ENCODE results near the gene SLC7A6OS. TPM values are rescaled to one million over a fixed set of nuclear protein-coding genes. Genes with fewer than 3 reads are reported as not detected.

SLC7A6OS gene
- total and polyA plus RNA-seq, 2 experiments from 2014 or later: 8.8 to 18.9 TPM

- Histone ChIP-seq H3K27me3 (no peaks in the 10 kb centered on the region), H4K20me1 (ENCODE audit: insufficient read depth, poor library complexity, severe bottlenecking) (no peaks in the 10 kb centered on the region), H3K36me3 (replicated peaks; ENCODE audit: insufficient read depth, low read depth) (no peaks in the 10 kb centered on the region), H3K4me1 (ENCODE audit: insufficient read depth) (peaks cover 22% of the 10 kb centered on the region), H3K9me3 (ENCODE audit: low read depth) (no peaks in the 10 kb centered on the region), H3K4me2 (peak overlapping the region; percentile 64), H3K4me3 (no peak overlapping the region), H2AFZ (no peak overlapping the region), H3K27ac (peak overlapping the region; percentile 87), H3K79me2 (no peaks in the 10 kb centered on the region), H3K9me2 (replicated peaks; ENCODE audit: insufficient read depth) (no peaks in the 10 kb centered on the region)
- TF ChIP-seq EZH2 (IDR thresholded peaks at IDR 0.05; ENCODE audit: borderline replicate concordance) (no peak), EZH2phosphoT487 (IDR thresholded peaks at IDR 0.05; ENCODE audit: low read depth, severe bottlenecking, unreplicated experiment) (no peak), CTCF (IDR thresholded peaks at IDR 0.05; ENCODE audit: poor library complexity) (no peak)
- peak; percentile 65 for DNase-seq (ENCODE audit: low spot score)
- WGBS (ENCODE audit: low lambda C conversion rate, missing lambda C conversion rate): 40% methylated on average over 7 of the region's 7 CpGs
Observed at GRCh38 chr16:68332411-68333121, 21.8 kb upstream of the SLC7A6OS start.

GRCh38 chr16:68331879-68332410 is 21.2 kb upstream of the SLC7A6OS start:
- Histone ChIP-seq H2AFZ (no peak overlapping the region), H3K4me3 (no peak overlapping the region), H3K27me3 (no peaks in the 10 kb centered on the region), H3K4me2 (peak overlapping the region; percentile 64), H3K36me3 (replicated peaks; ENCODE audit: insufficient read depth, low read depth) (no peaks in the 10 kb centered on the region), H3K27ac (peak overlapping the region; percentile 87), H3K4me1 (ENCODE audit: insufficient read depth) (peaks cover 29% of the 10 kb centered on the region), H3K79me2 (no peaks in the 10 kb centered on the region), H4K20me1 (ENCODE audit: insufficient read depth, poor library complexity, severe bottlenecking) (no peaks in the 10 kb centered on the region), H3K9me2 (replicated peaks; ENCODE audit: insufficient read depth) (no peaks in the 10 kb centered on the region), H3K9me3 (ENCODE audit: low read depth) (no peaks in the 10 kb centered on the region)
- DNase-seq (ENCODE audit: low spot score): no peak
- TF ChIP-seq EZH2 (IDR thresholded peaks at IDR 0.05; ENCODE audit: borderline replicate concordance): no peak
- TF ChIP-seq CTCF (IDR thresholded peaks at IDR 0.05; ENCODE audit: poor library complexity): no peak
- no peak for TF ChIP-seq EZH2phosphoT487 (IDR thresholded peaks at IDR 0.05; ENCODE audit: low read depth, severe bottlenecking, unreplicated experiment)
- 32% methylated on average over 4 of the region's 4 CpGs for WGBS (ENCODE audit: low lambda C conversion rate, missing lambda C conversion rate)

- H2AFZ ChIP-seq: no peak overlapping the region
- H3K9me3 ChIP-seq (ENCODE audit: low read depth): no peaks in the 10 kb centered on the region
- H3K4me3 ChIP-seq: no peak overlapping the region
- H4K20me1 ChIP-seq (ENCODE audit: insufficient read depth, poor library complexity, severe bottlenecking): no peaks in the 10 kb centered on the region
- TF ChIP-seq EZH2phosphoT487 (IDR thresholded peaks at IDR 0.05; ENCODE audit: low read depth, severe bottlenecking, unreplicated experiment) (no peak), EZH2 (IDR thresholded peaks at IDR 0.05; ENCODE audit: borderline replicate concordance) (no peak), CTCF (IDR thresholded peaks at IDR 0.05; ENCODE audit: poor library complexity) (no peak)
- H3K4me2 ChIP-seq: peak overlapping the region; percentile 19
- peak; percentile 69 for DNase-seq (ENCODE audit: low spot score)
- H3K27me3 ChIP-seq: no peaks in the 10 kb centered on the region
- peak overlapping the region; percentile 78 for H3K27ac ChIP-seq
- WGBS (ENCODE audit: low lambda C conversion rate, missing lambda C conversion rate): 30% methylated on average over 3 of the region's 3 CpGs
- H3K36me3 ChIP-seq (replicated peaks; ENCODE audit: insufficient read depth, low read depth): no peaks in the 10 kb centered on the region
- peaks cover 33% of the 10 kb centered on the region for H3K4me1 ChIP-seq (ENCODE audit: insufficient read depth)
- no peaks in the 10 kb centered on the region for H3K79me2 ChIP-seq
- H3K9me2 ChIP-seq (replicated peaks; ENCODE audit: insufficient read depth): no peaks in the 10 kb centered on the region
Observed at GRCh38 chr16:68328860-68329390, 18.2 kb upstream of the SLC7A6OS start.
